CD4-positive, alpha-beta T cell (primary cell): ENCODE results near the gene TANK. TPM values are rescaled to one million over a fixed set of nuclear protein-coding genes. Genes with fewer than 3 reads are reported as not detected.

Source experiments
- ATAC-seq: fragments of 200-7000 bp; cut with Tn5 transposase; one replicate; pipeline ENCODE4 v1.10.0; 2022; ENCODE audit warnings: mild to moderate bottlenecking; ENCODE audit not compliant: poor library complexity
- CTCF ChIA-PET: fragments of 350-600 bp; sonication (Branson Sonifier 250); formaldehyde crosslinking; loops from one replicate; lab custom pipeline; 2021; ENCODE audit warnings: antibody characterized with exemption, inconsistent platforms; lab: Charles Lee
- POLR2A ChIA-PET: fragments of 350-600 bp; sonication (Branson Sonifier 250); formaldehyde crosslinking; loops from one replicate; lab custom pipeline; 2021; ENCODE audit warnings: antibody characterized with exemption, inconsistent platforms; lab: Charles Lee
- DNase-seq, 14 experiments: peaks; one replicate each; pipeline ENCODE4 v3.0.0-alpha.2; 2013 to 2020; ENCODE audit warnings: mixed read lengths in 2 of 14
- H3K27ac ChIP-seq, 2 donors: one replicate each; pipeline versions ENCODE4 v1.5.1 to v1.7.0; 2013; ENCODE audit warnings: low read length in 2 of 2, low read depth in 1 of 2, mild to moderate bottlenecking in 1 of 2
- H3K27me3 ChIP-seq, 2 experiments: 1 replicate in 1 of 2; 2 replicates in 1 of 2; pipeline versions ENCODE4 v1.6.1 to v1.7.0; 2013; ENCODE audit warnings: low read length in 2 of 2, control low read depth in 1 of 2, mild to moderate bottlenecking in 1 of 2, moderate library complexity in 1 of 2; ENCODE audit not compliant: insufficient read depth in 2 of 2, control insufficient read depth in 1 of 2
- H3K36me3 ChIP-seq: one replicate; pipeline ENCODE4 v1.6.1; 2013; ENCODE audit warnings: low read length, control low read depth; ENCODE audit not compliant: insufficient read depth
- H3K4me1 ChIP-seq: one replicate; pipeline ENCODE4 v1.6.1; 2013; ENCODE audit warnings: low read length, control low read depth; ENCODE audit not compliant: insufficient read depth
- H3K4me3 ChIP-seq: one replicate; pipeline ENCODE4 v1.5.1; 2013; ENCODE audit warnings: mild to moderate bottlenecking, low read length, moderate library complexity
- H3K9me3 ChIP-seq, 2 experiments: 1 replicate in 1 of 2; 2 replicates in 1 of 2; pipeline versions ENCODE4 v1.6.1 to v1.7.0; 2013; ENCODE audit warnings: low read length in 2 of 2, mild to moderate bottlenecking in 2 of 2, control low read depth in 1 of 2, moderate library complexity in 1 of 2; ENCODE audit not compliant: control insufficient read depth in 1 of 2, insufficient read depth in 1 of 2
- H3K27ac Mint-ChIP-seq: one replicate; pipeline ENCODE4 v1.8.0; 2020; ENCODE audit warnings: mixed read lengths
- H3K27me3 Mint-ChIP-seq: one replicate; pipeline ENCODE4 v1.8.0; 2021; ENCODE audit warnings: mixed read lengths
- H3K36me3 Mint-ChIP-seq: one replicate; pipeline ENCODE4 v1.8.0; 2021; ENCODE audit warnings: low read depth, mixed read lengths
- H3K4me1 Mint-ChIP-seq: one replicate; pipeline ENCODE4 v1.8.0; 2021; ENCODE audit warnings: low read depth, mixed read lengths
- H3K4me3 Mint-ChIP-seq: one replicate; pipeline ENCODE4 v1.8.0; 2020; ENCODE audit warnings: mild to moderate bottlenecking, mixed read lengths
- H3K9me3 Mint-ChIP-seq: one replicate; pipeline ENCODE4 v1.8.0; 2020; ENCODE audit warnings: mixed read lengths
- intact Hi-C, 2 experiments: fragments of 100-400 bp; cut with DNase I in 1 of 2; cut with micrococcal nuclease in 1 of 2; formaldehyde crosslinking; loops; one replicate each; pipeline versions ENCODE4 v1.15.1 to v1.9.0; 2023 to 2025; cut with DNase I, micrococcal nuclease
- total RNA-seq, 174 experiments: library from RNA in 2 of 174; stranded (reverse) in 2 of 174; gene quantifications; one replicate each; pipeline ENCODE4 v1.2.3 and lab custom pipeline; 2021 to 2026
- TF ChIP-seq, protein P1 (sequence below): fragments of 200-600 bp; IDR thresholded peaks from one replicate; pipeline ENCODE4 v1.8.0; 2022; ENCODE audit warnings: antibody characterized with exemption, mild to moderate bottlenecking

TANK gene
- total RNA-seq, 2 experiments from 2014 or later, result 66.3 to 71.7 TPM

DNA sequence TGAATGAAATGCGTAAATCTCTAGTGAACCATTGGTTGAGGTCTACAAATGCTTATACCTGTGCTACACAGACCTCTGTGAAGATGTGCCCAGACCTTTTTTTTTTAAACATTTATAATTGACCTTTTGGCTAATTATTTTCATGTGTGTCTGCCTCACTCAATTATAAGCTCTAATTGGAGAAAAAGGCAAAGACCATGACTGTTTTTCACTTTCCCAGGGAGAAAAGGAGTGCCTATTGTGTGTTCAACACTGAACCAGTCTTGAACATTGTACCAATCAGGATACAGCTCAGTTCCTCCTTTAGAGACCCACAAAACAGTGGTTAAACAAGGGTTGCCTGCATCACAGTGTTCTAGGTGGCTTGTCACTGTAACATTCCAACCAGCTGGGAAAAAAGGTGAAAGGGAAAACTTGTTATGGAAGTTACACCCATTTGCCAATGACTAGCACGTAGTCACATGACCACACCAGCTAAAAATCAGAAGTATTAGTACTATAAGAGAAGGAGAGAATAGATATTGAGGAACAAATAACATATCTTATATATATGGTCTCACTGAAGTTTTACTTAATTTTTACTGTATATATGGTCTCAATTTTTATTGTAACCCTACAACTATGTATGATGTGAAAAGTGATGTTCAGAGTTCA, 13.4 kb downstream of the TANK start:
- TF ChIP-seq, protein P1, sequence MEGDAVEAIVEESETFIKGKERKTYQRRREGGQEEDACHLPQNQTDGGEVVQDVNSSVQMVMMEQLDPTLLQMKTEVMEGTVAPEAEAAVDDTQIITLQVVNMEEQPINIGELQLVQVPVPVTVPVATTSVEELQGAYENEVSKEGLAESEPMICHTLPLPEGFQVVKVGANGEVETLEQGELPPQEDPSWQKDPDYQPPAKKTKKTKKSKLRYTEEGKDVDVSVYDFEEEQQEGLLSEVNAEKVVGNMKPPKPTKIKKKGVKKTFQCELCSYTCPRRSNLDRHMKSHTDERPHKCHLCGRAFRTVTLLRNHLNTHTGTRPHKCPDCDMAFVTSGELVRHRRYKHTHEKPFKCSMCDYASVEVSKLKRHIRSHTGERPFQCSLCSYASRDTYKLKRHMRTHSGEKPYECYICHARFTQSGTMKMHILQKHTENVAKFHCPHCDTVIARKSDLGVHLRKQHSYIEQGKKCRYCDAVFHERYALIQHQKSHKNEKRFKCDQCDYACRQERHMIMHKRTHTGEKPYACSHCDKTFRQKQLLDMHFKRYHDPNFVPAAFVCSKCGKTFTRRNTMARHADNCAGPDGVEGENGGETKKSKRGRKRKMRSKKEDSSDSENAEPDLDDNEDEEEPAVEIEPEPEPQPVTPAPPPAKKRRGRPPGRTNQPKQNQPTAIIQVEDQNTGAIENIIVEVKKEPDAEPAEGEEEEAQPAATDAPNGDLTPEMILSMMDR, result no peak
- Mint-ChIP-seq H3K9me3 (no peaks in the 10 kb centered on the region), H3K4me1 (peaks cover 78% of the 10 kb centered on the region), H3K27me3 (no peaks in the 10 kb centered on the region), H3K27ac (no peak overlapping the region), H3K4me3 (no peak overlapping the region), H3K36me3 (peaks cover 78% of the 10 kb centered on the region)
- no peaks in the 10 kb centered on the region for H3K27me3 ChIP-seq
- H3K4me3 ChIP-seq, result no peak overlapping the region
- peaks cover 5% of the 10 kb centered on the region for H3K4me1 ChIP-seq
- DNase-seq, result no peak
- intact Hi-C loops, result no loop called here
- POLR2A ChIA-PET, result interaction anchor here (1.0 kb wide), 1 partner anchor 12 kb away, joined by 3 read pairs; no protein-coding TSS in a partner anchor
- H3K9me3 ChIP-seq, result no peaks in the 10 kb centered on the region
- H3K27ac ChIP-seq, result no peak overlapping the region
- no peak for ATAC-seq
- CTCF ChIA-PET, result no interaction called here
- H3K36me3 ChIP-seq, result peaks cover 28% of the 10 kb centered on the region

DNA sequence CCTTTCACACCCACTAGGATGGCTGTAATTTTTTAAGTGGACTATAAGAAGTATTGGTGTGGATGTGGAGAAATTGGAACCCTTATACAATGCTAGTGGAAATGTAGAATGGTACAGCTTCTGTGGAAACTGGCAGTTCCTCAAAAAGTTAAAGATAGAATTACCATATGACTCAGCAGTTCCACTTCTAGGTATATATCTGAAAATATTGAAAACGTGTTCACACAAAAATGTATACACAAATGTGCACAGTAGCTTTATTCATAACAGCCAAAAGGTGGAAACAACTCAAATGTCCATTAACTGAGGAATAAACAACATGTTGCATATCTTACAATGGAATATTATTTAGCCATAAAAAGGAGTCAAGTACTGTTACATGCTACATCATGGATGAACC, 17.7 kb downstream of the TANK start:
- no peak for DNase-seq
- H3K27ac Mint-ChIP-seq, result no peak overlapping the region
- H3K4me3 ChIP-seq, result no peak overlapping the region
- H3K4me3 Mint-ChIP-seq, result no peak overlapping the region
- H3K27me3 ChIP-seq, result no peaks in the 10 kb centered on the region
- H3K4me1 Mint-ChIP-seq, result peaks cover 49% of the 10 kb centered on the region
- CTCF ChIA-PET, result no interaction called here
- peaks cover 58% of the 10 kb centered on the region for H3K36me3 ChIP-seq
- TF ChIP-seq, protein P1, result no peak
- no peaks in the 10 kb centered on the region for H3K9me3 ChIP-seq
- intact Hi-C loops, result no loop called here
- POLR2A ChIA-PET, result no interaction called here
- H3K9me3 Mint-ChIP-seq, result no peaks in the 10 kb centered on the region
- H3K27ac ChIP-seq, result no peak overlapping the region
- H3K4me1 ChIP-seq, result peaks cover 2% of the 10 kb centered on the region
- peaks cover 94% of the 10 kb centered on the region for H3K36me3 Mint-ChIP-seq
- H3K27me3 Mint-ChIP-seq, result no peaks in the 10 kb centered on the region
- ATAC-seq, result no peak

DNA sequence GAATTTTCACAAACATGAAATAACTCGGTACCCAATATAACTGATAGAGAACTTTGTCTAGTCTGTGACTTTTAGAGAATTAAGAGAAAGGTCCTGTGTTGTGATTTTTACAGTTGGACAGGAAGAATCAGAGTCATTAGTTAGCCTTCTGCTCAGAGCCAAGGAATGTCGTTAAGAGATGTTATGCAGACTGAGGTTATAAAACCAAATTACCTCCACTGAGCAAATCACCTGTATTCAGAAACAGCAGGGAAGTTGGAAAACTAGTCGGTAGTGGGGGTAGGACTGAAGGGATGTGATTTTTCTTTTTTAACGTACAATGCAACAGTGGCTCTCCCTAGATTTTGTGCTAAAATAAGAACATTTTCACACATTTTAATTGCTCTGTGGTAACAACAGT, 18.5 kb downstream of the TANK start:
- H3K36me3 ChIP-seq, result peaks cover 55% of the 10 kb centered on the region
- no peak overlapping the region for H3K4me3 ChIP-seq
- intact Hi-C loops, result no loop called here
- H3K9me3 Mint-ChIP-seq, result no peaks in the 10 kb centered on the region
- CTCF ChIA-PET, result no interaction called here
- DNase-seq (no peak), ATAC-seq (no peak)
- no peak overlapping the region for H3K27ac ChIP-seq
- H3K27ac Mint-ChIP-seq, result no peak overlapping the region
- TF ChIP-seq, protein P1, result no peak
- no peaks in the 10 kb centered on the region for H3K9me3 ChIP-seq
- H3K36me3 Mint-ChIP-seq, result peaks cover 90% of the 10 kb centered on the region
- H3K4me1 Mint-ChIP-seq, result peaks cover 42% of the 10 kb centered on the region
- POLR2A ChIA-PET, result no interaction called here
- H3K27me3 ChIP-seq, result no peaks in the 10 kb centered on the region
- no peaks in the 10 kb centered on the region for H3K27me3 Mint-ChIP-seq
- peaks cover under 1% of the 10 kb centered on the region for H3K4me1 ChIP-seq
- no peak overlapping the region for H3K4me3 Mint-ChIP-seq
